ENCODE data around the gene SLC1A1.

SLC1A1 gene

DNA sequence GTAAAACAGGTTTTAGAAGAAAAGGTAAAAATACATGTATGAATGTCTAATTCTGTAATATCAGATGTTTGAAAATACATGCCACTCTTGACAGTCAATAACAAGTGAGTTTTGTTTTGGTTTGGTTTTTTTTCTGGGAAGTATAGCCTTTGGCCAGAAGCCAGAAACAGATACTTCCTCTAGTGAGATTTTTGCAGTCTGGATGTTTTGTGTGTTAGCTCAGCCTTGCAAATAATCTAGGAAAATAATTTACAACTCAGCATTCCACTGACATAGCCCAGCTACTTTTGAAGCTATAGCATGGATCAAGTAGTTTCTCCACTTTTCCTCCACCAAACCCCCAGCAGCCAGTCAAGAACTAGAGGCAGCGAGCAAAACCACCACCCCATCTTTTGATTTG lies 56.7 kb downstream of the SLC1A1 start:
- DNase-seq, result no peak

DNA sequence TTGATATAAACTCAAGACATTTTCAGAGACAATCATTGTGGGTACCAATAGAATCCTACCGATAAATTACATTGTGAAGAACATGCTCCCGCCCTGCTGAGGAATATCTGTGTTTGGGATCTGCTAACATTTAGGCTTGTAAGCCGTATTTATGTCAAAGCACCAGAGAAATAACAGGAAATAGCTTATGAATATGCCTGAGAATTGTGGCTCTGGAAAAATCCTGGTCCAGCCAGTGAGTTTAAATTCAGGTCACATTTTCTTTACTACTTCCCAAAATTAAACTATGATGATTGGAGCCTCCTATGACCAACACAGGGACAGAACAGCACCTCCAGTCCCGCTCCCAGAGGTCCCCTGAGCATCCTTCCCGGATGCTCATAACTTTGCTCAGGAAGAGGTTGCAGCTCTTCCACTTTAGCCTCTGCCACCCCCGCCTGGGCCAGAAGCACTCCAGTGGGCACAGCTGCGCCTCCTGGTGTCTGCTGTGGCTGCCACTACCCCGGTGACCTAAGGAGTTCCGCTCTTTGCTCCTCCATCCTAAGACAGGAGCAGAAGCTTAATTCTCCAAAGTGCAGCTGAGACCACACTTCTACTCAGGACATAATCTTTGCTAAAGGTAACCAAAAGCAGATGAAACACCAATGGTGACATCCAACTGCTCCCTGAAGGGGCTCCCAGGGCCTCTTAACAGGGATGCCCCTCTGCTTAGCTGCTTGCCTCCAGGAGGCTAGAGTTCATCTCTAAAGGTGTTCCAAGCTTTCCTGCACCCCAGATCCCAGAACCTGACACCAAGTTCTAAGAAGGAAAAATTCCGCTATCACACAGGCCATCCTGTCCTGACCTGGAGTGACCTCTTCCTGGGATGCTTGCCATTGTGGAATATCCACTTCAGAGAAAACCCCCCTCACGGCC lies 58.8 kb downstream of the SLC1A1 start:
- peak in 1 of 2 experiments; percentile 3 for DNase-seq

DNA sequence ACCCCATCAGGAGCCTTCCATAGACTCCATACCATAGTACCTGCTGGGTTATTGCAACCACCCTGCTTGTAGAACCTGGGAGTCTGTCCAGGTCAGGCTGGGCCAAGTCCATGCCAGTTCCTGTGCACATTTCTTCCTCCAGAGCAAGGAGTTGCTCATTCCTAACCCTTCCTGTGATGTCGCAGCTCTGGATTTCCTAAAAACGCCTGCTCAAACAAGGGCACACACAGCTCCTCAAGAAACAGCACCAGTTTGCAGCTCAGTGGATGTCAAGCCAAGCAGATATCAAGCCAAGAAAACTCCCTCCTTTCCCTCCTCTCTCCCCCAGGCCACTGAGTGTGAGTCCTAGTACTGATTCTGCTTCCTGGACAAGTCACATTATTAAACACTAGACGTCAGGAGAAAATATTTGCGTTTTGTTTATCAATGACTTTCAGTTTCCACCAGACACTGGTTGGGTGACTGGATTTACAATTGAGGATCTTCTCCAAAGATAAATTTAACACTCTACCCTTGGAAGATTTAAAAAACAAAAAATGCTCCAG lies 59.6 kb downstream of the SLC1A1 start:
- DNase-seq, result no peak

DNA sequence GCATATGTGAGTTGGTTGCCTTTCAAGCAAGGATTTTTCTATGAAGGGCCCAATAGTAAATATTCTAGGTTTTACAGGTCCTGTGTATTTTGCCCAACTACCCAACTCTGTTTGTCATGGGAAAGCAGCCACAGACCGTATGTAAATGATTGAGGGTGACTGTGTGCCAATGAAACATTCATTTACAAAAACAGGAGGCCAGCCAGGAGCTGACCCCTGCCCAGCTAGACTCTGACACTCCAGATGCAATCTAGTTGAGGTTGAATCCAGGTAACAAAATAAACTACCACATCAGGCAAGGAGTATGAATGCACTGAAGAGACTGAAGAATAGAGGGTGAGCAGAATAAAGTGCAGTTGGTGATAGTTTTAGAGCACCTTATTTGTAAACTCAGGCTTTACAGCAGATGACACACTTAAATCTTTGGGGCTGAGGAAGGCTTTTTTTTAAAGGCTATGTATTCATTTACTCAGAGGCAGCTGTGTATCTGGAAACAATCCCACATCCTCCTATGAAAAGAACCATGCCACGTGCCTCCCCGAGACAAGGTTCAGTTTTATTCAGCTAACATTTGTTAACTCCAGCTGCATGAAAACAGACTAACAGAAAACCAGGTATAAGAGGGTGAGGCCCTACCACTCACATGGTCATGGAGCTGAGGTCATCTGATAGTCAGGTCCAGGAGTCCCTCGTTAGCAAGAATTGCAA lies 60.7 kb downstream of the SLC1A1 start:
- no peak for DNase-seq

DNA sequence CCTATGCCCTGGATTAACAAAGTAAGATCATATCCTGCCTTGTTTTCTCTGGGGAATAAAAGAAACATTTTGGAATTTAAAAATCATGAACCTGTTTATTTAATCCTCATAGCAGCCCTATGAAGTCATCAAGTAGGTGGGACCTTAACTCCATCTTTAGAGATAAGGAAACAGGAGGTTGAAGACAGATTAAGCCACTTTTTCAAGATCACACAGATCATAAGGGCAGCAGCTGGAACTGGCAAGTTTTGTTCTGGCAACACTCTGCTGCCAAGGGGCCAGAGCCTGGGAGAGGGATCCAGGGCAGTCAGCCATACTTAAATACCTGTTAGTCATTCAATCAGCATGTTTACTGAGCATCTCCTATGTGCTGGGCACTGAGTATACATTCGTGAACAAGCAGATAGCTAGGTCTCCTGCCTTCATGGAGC lies 63.7 kb downstream of the SLC1A1 start:
- DNase-seq, result no peak

DNA sequence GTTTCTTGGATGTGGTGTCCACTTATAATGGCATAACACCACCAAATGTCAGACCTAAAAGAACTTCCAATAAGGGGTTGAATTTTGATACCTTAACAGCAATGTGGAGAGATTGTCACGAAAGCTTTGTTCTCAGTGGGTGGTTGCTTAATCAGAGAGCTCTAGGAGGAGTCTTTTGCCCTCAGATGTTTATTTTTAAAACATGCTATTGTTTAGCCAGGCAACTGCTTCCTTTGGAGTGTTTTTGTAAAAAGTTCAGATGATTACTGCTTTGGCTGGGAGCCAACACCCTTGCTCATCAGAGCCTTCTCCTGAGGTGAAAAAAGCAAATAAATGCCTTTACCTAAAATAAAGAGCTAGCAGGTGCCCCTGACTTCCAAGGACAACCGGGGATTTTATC lies 65.0 kb downstream of the SLC1A1 start:
- no peak for DNase-seq

DNA sequence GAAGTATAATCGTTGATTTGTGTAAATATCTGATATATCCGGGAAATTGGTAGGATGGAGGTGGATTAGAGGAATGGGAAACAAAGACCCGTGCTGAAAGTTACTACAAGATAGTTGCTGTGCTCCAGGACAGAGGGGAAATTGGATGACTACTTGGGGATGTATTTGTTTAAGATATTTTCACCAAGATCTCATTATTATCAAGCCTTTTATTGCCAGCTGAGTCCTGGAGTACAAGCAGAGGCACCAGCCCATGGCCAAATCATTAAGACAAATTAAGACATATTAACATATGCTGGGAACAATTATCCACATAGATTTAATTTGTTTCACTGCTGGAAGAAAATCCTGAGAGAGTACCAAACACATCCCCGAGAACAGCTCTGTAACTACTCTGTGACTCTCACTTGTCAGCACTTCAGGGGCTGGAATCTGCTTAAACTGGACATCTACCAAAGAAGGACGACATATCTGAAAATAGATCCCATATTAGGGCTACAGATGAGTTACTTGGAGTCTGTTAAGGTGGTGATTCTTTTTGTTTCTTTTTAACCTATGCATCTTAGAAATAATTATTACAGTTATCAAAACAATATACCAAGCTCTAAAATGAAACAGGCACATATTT lies 68.2 kb downstream of the SLC1A1 start:
- no peak for DNase-seq

DNA sequence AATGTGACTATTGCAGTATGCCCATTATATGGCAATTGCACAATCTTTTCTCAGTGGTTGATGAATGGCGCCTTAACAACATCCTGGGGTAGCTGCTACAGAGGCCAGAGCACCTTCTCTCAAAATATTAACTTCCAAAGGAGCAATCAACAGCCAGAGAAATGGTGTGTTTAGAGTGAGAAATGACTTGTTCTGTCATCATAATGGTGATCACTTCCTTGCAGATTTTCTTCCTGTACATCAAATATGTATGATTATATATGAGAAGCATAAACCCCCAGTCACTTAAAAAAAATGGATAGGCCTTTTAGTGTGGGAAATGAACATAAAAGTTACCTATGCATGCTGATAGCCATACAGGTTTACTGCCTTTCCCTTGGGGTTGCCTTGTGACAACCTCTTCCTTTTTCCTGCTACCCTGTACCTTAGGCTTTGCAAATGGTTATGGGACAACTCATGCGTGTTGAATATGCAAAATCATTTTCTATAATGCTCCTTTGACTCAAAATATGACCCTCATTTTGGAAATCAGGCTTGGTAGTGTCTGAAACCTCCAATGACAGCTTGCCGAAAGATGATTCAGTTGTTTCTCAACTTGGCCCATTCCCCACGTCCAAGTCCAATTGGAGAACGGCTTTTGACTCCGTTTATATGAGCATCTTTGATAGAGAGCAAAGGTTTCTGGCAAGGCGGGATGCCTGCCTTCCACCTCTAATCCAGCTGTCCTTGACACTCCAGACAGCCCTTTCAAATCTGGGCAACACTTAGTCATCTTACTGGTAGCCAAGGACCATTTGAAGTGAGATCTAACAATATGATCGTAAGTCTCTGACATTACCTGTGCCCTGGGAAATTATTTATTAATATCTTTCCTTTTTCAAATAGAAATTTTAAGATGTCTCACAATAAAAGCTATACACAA lies 69.3 kb downstream of the SLC1A1 start:
- DNase-seq, result no peak

DNA sequence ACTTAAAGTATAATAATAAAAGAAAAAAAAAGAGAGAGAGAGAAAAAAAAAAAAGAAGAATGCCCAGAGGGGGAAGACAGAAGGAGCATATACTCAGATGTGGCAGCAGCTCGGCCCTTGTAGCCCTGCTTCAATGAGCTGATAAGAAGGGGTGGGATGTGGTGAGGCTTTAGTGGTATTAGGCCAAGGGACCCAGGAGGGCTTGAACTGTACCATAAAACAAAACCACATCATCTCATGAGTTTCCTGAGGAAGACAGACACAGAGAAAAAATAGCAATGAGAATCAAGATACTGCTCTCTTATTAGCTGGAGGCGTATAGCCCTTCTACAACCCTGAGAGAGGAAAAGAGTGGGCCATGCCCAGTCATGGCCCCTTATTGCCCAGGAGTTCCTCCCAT lies 72.8 kb downstream of the SLC1A1 start:
- DNase-seq, result no peak

DNA sequence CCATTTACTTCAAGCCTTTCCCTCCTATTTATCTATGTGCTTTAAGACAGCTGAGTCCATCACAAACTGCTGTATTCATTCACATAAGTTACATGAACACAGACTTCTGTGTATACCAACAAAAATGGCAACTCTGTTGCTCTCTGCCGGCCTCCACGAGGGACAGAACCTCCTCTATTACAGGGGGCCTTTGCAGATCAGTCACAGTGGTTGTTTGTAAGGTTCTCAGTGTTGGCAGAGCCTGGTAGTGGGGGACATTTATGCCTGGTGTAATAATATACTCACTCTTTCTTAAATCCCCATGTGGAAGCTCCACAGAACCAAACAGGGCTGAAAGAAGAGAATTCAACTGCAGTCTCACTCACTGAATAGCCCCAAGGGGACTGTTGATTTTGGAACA lies 76.5 kb downstream of the SLC1A1 start:
- no peak for DNase-seq

DNA sequence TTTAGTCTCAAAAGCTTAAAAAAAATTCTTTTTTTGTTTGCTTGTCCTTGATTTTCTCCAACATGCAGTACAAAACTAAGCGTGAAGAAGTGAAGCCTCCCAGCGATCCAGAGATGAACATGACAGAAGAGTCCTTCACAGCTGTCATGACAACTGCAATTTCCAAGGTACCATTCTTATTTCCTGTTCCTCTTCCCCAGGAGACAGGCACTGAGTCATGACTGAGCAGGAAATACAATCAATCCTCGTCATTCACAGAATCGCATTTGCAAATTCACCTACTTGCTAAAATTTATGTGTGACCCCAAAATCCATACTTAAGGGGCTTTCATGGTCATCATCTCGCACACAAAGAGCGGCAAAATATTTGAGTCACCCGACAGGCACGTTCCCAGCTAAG lies 77.3 kb downstream of the SLC1A1 start:
- DNase-seq, result no peak

DNA sequence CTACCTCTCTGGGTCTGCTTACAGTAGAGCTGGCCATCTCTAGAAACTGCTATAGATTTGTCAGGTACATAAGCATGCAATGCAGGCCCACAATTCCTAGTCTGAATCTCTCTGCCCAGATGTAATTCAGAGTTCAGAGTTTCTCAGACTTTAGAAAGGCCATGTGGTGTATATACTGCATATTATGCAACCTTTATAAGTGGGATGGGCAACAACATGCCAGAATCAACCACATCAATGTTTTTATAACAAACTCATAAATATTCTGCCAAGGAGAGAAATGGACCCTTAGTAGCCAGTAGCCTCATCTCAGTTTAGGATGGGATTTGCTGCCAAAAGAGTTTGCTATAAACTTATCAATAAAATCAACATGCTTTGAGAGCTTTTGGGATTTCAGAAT lies 78.8 kb downstream of the SLC1A1 start:
- DNase-seq, result no peak

DNA sequence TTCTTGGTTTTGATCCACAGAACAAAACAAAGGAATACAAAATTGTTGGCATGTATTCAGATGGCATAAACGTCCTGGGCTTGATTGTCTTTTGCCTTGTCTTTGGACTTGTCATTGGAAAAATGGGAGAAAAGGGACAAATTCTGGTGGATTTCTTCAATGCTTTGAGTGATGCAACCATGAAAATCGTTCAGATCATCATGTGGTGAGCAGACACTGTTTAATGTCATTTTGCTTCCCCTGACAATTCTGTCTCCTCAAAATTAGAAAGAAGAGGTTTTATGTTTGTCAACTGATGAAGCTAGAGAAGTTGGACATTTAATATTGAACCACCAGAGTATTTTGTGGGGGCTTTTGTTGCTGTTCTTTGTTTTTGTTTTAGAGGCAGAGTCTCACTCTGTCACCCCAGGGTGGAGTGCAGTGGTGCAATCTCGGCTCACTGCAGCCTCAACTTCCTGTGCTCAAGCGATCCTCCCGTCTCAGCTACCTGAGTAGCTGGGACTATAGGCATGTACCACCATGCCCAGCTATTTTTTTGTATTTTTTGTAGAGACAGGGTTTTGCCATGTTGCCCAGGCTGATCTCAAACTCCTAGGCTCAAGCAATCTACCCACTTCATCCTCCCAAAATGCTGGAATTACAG lies 82.0 kb downstream of the SLC1A1 start:
- no peak for DNase-seq

DNA sequence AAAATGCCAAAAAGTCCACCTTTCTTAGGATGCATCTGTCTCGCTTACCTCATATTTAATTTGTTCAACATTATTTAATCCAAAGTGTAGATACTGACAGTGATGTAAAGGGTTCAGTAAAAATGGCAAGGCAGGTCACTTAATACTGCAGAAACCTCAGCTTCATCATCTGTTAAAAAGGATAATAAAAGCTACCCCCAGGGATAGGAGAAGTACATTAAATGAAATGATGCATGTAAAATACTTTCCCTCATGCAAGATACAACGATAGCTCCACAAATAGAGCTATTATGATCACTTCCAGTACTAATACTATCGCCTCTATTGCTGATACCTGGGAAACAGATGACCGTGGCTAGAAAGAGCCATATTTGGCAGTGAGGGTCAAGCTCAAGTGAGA lies 82.9 kb downstream of the SLC1A1 start:
- DNase-seq, result no peak

DNA sequence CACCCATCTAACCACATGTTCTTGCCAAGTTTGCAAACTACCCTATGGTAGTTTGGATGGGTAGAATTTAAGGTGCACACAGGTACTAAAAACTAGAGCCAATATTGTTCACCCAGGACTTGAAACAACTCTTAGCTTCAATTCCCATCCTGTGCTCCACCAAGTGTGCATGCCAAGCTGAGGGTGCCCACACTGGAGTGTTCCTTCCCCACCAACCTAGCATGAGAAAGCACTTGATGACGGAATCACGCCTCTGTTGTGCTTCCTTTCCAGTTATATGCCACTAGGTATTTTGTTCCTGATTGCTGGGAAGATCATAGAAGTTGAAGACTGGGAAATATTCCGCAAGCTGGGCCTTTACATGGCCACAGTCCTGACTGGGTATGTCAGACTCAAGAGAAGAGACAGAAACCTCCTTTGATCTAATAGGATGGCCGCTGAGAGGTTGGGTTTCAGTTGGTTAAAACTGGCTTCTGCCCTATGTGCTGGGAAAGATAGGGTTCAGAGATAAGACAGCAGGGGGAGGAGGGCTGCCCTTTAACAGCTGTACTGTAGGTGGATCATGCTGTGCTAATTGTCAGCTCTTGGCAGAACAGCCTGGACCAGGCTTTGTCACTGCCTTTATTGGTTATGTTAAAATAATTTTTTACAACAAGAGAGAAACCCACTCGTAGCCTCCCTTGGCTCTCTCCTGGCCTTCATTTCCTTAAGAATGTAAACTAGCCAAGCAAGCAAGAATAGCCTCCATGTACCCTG lies 83.5 kb downstream of the SLC1A1 start:
- no peak for DNase-seq

DNA sequence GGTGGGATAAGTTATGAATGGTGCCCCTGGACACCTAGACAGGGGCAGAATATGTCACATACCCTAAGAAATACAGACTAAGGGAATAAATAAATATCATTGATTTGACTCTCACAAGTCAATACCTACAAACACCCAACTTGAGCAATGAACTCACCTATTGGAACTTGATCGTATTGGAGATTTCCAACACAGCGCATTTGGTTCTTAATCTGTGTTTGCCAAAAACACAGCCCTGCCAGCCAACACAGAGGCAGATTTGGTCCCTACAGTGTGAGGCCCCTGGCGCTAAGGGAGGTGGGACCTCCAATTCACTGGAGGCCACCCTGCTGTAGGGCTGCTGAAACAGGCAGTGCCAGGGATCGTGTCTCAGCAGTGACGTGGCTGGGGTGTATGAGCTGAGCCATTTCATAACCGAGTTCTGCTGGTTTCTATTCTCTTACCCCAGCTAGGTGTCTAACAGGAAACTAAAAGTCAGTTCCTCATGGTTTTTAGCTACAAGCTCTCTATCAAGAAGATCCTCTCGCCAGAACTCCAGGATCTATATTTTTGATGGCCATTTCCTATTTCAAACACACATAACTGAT lies 84.5 kb downstream of the SLC1A1 start:
- no peak for DNase-seq

DNA sequence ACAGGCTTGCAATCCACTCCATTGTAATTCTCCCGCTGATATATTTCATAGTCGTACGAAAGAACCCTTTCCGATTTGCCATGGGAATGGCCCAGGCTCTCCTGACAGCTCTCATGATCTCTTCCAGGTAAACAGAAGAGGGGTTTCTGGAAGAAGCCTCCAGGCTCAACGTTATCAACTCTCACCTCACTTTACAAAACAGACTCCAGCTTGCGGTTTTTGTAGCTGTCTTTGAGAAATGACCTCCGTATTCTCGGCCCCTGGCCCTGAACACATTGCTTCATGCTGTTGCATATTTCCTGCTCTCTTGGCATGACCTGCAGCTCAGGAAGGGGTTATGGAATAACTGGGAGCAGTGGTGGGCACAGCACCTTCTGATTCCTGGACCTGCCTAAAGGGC lies 85.7 kb downstream of the SLC1A1 start:
- no peak for DNase-seq

DNA sequence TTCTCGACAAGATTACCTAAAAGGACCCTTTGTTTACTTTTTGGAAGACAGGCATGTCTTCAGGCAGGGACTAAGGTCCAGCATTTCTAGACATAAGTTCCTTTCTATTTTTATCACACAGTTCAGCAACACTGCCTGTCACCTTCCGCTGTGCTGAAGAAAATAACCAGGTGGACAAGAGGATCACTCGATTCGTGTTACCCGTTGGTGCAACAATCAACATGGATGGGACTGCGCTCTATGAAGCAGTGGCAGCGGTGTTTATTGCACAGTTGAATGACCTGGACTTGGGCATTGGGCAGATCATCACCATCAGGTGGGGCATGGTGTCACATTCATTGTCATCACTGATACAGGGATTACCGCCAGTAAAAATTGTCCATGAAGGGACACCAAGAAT lies 86.2 kb downstream of the SLC1A1 start:
- DNase-seq, result no peak

DNA sequence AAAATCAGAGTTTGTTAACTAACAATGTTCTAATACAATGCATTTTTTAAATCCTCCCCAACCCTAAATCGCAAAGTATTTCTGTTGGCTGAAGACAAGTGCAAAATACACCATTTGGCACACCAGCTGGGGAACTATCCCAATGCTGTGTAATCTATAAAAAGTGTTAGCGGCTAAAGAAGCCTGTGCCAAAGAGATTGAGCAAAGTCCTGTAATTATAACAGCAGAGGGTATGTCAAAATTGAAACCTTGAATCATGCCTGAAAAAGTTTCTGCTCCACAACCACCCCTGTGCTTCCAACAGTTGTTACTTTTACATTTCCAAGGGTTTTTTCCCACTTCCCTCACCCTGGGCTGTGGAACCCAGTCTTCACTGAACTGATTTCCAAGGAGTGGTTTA lies 88.7 kb downstream of the SLC1A1 start:
- no peak for DNase-seq

DNA sequence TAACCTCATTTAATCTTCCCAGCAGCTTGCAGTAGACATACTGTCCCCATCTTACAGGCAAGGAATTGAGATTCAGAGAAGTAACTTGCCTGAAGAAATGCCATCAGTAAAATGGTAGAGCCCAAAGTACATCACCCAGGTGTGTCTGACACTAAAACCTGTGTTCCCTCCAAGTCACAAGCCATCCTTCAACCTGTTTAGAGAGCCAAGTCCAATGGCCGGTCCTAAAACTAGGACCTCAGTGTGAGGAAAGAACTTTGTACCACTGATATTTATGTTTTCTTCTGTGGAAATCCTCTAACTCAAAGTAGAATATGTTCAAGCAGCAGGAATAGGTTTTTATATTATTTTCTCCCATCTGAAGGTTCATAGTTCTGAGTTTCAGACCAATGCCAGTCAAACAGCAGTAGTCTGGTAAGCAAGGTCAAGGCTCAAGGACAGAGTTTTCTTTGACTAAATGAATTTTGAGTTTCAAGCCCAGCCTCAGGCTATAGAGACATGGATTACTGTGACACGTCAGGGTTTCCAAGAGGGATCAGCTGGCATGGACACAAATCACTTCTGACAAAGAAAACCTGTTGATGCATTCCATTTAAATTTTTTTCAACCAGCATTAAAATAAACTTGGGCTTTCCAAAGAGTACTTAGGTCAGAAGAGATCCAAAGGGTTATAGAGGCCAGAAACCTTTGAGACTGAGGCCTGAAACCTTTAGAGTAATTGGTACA lies 90.9 kb downstream of the SLC1A1 start:
- DNase-seq, result no peak
